HCT116 (cell line): ENCODE measurements around the gene COL9A3. TPM values are rescaled to one million over a fixed set of nuclear protein-coding genes. Genes with fewer than 3 reads are reported as not detected.

Experiments
- ATAC-seq: fragments of 200-7000 bp; cut with Tn5 transposase; 2 replicates; pipeline ENCODE4 v1.9.1; 2020; ENCODE audit warnings: mild to moderate bottlenecking, moderate library complexity
- BruUV-seq: library from RNA; stranded (reverse); fragments of 400-500 nt; replicated peaks from 2 replicates; lab custom pipeline; 2021; lab: Mats Ljungman, UMichigan
- CTCF ChIA-PET: fragments of 300-600 bp; sonication (Branson Sonifier 250); formaldehyde crosslinking; loops from one replicate; lab custom pipeline; 2021; ENCODE audit warnings: antibody characterized with exemption; lab: Charles Lee
- POLR2A ChIA-PET: fragments of 300-600, 350-600 bp; sonication (Branson Sonifier 250); formaldehyde crosslinking; loops from one replicate; lab custom pipeline; 2021; ENCODE audit warnings: antibody characterized with exemption; lab: Charles Lee
- RAD21 ChIA-PET, 2 experiments: fragments of 300-600 bp; sonication (Branson Sonifier 250); formaldehyde crosslinking; loops; one replicate each; lab custom pipeline; 2023; ENCODE audit warnings: low total read pairs in 2 of 2; ENCODE audit not compliant: uncharacterized antibody in 2 of 2, unreplicated experiment in 2 of 2, low non-redundant PET in 1 of 2; lab: Charles Lee
- DNase-seq: peaks from one replicate; pipeline ENCODE4 v3.0.0-alpha.2; 2010; ENCODE audit warnings: low read depth, low spot score
- H2AFZ ChIP-seq: fragments of 200-600 bp; shearing (Covaris generic), sonication (generic); 2 replicates; pipeline ENCODE4 v1.6.1; 2017; ENCODE audit warnings: low read depth, mixed run types, mixed read lengths, antibody characterized with exemption, low read length; ENCODE audit not compliant: poor library complexity, severe bottlenecking
- H3K27ac ChIP-seq: 2 replicates; pipeline ENCODE4 v1.5.1; 2012; ENCODE audit warnings: low read depth, low read length
- H3K27me3 ChIP-seq: fragments of 200-600 bp; sonication (generic); 2 replicates; pipeline ENCODE4 v1.6.1; 2016; ENCODE audit warnings: mixed run types, low read length, mixed read lengths; ENCODE audit not compliant: insufficient read depth
- H3K36me3 ChIP-seq, 2 experiments: fragments of 200-500 bp in 1 of 2; fragments of 200-600 bp in 1 of 2; sonication (Bioruptor generic) in 1 of 2; sonication (generic) in 1 of 2; 2 replicates each; pipeline versions ENCODE4 v1.5.1 to v1.6.1; 2014 to 2016; ENCODE audit warnings: low read length in 2 of 2, inconsistent platforms in 1 of 2, mixed read lengths in 1 of 2, mixed run types in 1 of 2; ENCODE audit not compliant: insufficient read depth in 2 of 2, control insufficient read depth in 1 of 2
- H3K4me1 ChIP-seq, 2 experiments: fragments of 200-600 bp in 1 of 2; sonication (generic) in 1 of 2; 2 replicates each; pipeline versions ENCODE4 v1.5.1 to v1.6.1; 2012 to 2017; ENCODE audit warnings: low read length in 2 of 2, inconsistent platforms in 1 of 2, mild to moderate bottlenecking in 1 of 2, mixed read lengths in 1 of 2, mixed run types in 1 of 2, moderate library complexity in 1 of 2; ENCODE audit not compliant: insufficient read depth in 2 of 2, control insufficient read depth in 1 of 2
- H3K4me2 ChIP-seq: fragments of 200-600 bp; sonication (generic); 2 replicates; pipeline ENCODE4 v1.6.1; 2017; ENCODE audit warnings: mixed run types, low read length, mixed read lengths
- H3K4me3 ChIP-seq, 2 experiments: fragments of 200-600 bp in 1 of 2; sonication (generic) in 1 of 2; replicated peaks in 1 of 2; 2 replicates each; pipeline ENCODE4 v1.5.1; 2011 to 2016; ENCODE audit warnings: low read length in 2 of 2, control low read depth in 1 of 2, low read depth in 1 of 2, mild to moderate bottlenecking in 1 of 2, mixed read lengths in 1 of 2, mixed run types in 1 of 2
- H3K79me2 ChIP-seq: fragments of 200-600 bp; sonication (generic); 2 replicates; pipeline ENCODE4 v1.6.1; 2017; ENCODE audit warnings: mild to moderate bottlenecking, mixed run types, low read length, moderate library complexity, mixed read lengths; ENCODE audit not compliant: insufficient read depth
- H3K9ac ChIP-seq: fragments of 200-600 bp; sonication (generic); 2 replicates; pipeline ENCODE4 v1.6.1; 2016; ENCODE audit warnings: low read length, mixed read lengths
- H3K9me2 ChIP-seq: fragments of 200-600 bp; sonication (generic), shearing (Covaris generic); 2 replicates; pipeline ENCODE4 v1.6.1; 2017; ENCODE audit warnings: mixed run types, mild to moderate bottlenecking, moderate library complexity; ENCODE audit not compliant: insufficient read depth
- H3K9me3 ChIP-seq, 2 experiments: fragments of 200-500 bp in 1 of 2; fragments of 200-600 bp in 1 of 2; sonication (Bioruptor generic) in 1 of 2; sonication (generic) in 1 of 2; 2 replicates each; pipeline ENCODE4 v1.6.1; 2014 to 2017; ENCODE audit warnings: low read length in 2 of 2, mixed read lengths in 2 of 2, inconsistent platforms in 1 of 2, low read depth in 1 of 2, mild to moderate bottlenecking in 1 of 2, mixed run types in 1 of 2, moderate library complexity in 1 of 2; ENCODE audit not compliant: control insufficient read depth in 1 of 2, insufficient read depth in 1 of 2
- H4K20me1 ChIP-seq: fragments of 200-600 bp; sonication (generic), shearing (Covaris generic); 2 replicates; pipeline ENCODE4 v1.6.1; 2017; ENCODE audit warnings: mixed run types, mild to moderate bottlenecking, moderate library complexity; ENCODE audit not compliant: insufficient read depth
- EGR1 ChIP-seq: IDR thresholded peaks from 2 replicates; pipeline ENCODE4 v1.6.1; 2012; ENCODE audit warnings: low read depth
- ELF1 ChIP-seq: IDR thresholded peaks from 2 replicates; pipeline ENCODE4 v1.6.1; 2012; ENCODE audit warnings: low read depth, borderline replicate concordance
- EZH2phosphoT487 ChIP-seq: fragments of 200-600 bp; IDR thresholded peaks from 2 replicates; pipeline ENCODE4 v1.6.1; 2018; ENCODE audit warnings: antibody characterized with exemption, borderline replicate concordance
- FOSL1 ChIP-seq: IDR thresholded peaks from 2 replicates; pipeline ENCODE4 v1.6.1; 2012; ENCODE audit warnings: low read depth
- JUND ChIP-seq: IDR thresholded peaks from 2 replicates; pipeline ENCODE4 v1.6.1; 2012
- REST ChIP-seq: IDR thresholded peaks from 2 replicates; pipeline ENCODE4 v1.6.1; 2012; ENCODE audit warnings: low read depth
- SRF ChIP-seq: IDR thresholded peaks from 2 replicates; pipeline ENCODE4 v1.6.1; 2012; ENCODE audit warnings: low read depth
- TCF7L2 ChIP-seq: IDR thresholded peaks from 2 replicates; pipeline ENCODE4 v1.7.0; 2011; ENCODE audit warnings: borderline replicate concordance, inconsistent platforms; ENCODE audit not compliant: insufficient read depth, insufficient read length; ENCODE audit errors: extremely low read depth
- YY1 ChIP-seq: IDR thresholded peaks from 2 replicates; pipeline ENCODE4 v1.6.1; 2011; ENCODE audit warnings: low read length, low read depth, moderate library complexity, mild to moderate bottlenecking; ENCODE audit not compliant: insufficient replicate concordance; ENCODE audit errors: extremely low read depth
- ZNF274 ChIP-seq: fragments of 200-500 bp; sonication (Bioruptor generic); IDR thresholded peaks from 2 replicates; pipeline ENCODE4 v1.6.1; 2014; ENCODE audit warnings: mild to moderate bottlenecking, low read depth, low read length, inconsistent platforms
- intact Hi-C: fragments of 100-400 bp; cut with micrococcal nuclease; formaldehyde crosslinking; loops from 2 replicates; pipeline ENCODE4 v1.10.0; 2022
- total RNA-seq: library from RNA; stranded (reverse); gene quantifications from one replicate; pipeline ENCODE4 v1.2.1, GENCODE V29; 2021; ENCODE audit not compliant: unreplicated experiment
- TF ChIP-seq, protein P1 (sequence below): IDR thresholded peaks from 2 replicates; pipeline ENCODE4 v1.6.1; 2012
- TF ChIP-seq, protein P2 (sequence below): IDR thresholded peaks from 2 replicates; pipeline ENCODE4 v1.6.1; 2012

Gene COL9A3
- total RNA-seq, 1 experiment from 2014 or later, result 29.7 TPM

DNA sequence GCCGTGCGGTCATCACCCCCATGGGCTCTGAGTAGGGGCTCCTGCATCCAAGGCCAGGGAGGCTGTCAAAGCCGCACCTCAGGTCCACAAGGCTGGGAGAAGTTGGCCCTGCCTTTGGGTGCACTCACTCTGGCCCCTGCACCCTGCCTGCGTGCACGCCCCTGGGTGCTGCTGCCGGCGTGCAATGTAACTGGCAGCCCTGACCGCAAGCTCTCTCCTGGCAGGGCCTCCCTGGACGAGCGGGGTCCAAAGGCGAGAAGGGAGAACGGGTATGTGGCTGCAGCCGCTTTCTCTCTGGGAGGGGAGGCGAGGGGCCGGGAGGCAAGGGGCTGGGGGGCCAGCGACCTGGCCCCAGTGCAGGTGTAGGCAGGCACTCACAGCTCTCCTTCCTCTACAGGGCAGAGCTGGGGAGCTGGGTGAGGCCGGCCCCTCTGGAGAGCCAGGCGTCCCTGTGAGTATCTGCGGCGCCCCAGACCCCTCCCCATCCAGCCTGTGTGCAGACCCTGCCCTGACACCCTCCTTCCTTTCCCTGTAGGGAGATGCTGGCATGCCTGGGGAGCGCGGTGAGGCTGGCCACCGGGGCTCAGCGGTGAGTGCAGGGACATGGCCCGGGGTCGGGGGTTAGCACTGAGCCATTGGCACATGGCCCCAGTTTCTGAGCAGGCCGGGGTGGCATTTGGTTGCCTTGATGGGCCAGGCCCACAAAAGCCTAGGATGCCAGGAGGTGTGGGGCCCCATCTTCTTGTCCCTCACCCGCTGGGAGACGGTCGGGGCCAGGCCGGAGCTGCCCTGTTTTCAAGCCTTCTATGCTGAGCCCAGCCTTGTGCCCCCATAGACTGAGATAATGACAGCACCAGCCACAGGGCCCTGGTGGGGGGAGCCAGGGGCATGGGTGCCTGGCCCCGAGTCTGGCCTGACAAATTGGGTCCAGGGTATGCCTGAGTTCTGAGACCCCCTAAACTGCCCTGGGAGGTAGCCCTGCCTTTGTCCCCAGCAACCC is 12.7 kb downstream of the COL9A3 start (continued):
- TF ChIP-seq TCF7L2 (no peak), SRF (no peak)

DNA sequence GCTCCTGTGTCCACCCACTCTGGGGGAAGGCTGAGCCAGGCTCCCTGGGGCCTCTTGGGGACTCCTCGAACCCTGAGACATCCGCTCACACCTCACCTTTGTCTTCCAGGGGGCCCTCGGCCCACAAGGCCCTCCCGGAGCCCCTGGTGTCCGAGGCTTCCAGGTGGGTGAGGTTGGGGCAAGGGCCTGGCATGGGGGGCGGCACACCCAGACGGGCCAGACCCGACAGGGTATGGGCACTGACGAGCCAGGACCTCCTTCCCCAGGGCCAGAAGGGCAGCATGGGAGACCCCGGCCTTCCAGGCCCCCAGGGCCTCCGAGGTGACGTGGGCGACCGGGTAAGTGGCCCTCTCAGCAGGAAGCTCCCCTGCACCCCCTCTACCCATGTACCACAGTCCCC is 13.4 kb downstream of the COL9A3 start:
- Histone ChIP-seq H4K20me1 (no peaks in the 10 kb centered on the region), H2AFZ (no peak overlapping the region), H3K36me3 (no peaks in the 10 kb centered on the region), H3K4me3 (no peak overlapping the region), H3K9me2 (no peaks in the 10 kb centered on the region), H3K79me2 (no peaks in the 10 kb centered on the region), H3K4me2 (no peak overlapping the region), H3K4me1 (peaks cover 17 to 21% of the 10 kb centered on the region in 2 experiments), H3K27me3 (no peaks in the 10 kb centered on the region), H3K9ac (no peak overlapping the region), H3K9me3 (no peaks in the 10 kb centered on the region), H3K27ac (no peak overlapping the region)
- ChIA-PET POLR2A (no interaction called here), RAD21 (no interaction called here), CTCF (no interaction called here)
- intact Hi-C loops, result no loop called here
- no TSS peak for BruUV-seq
- TF ChIP-seq ZNF274 (no peak), REST (no peak), FOSL1 (no peak), EGR1 (no peak), ELF1 (no peak), JUND (no peak), YY1 (no peak), EZH2phosphoT487 (no peak), TCF7L2 (no peak)
- TF ChIP-seq, protein P1, sequence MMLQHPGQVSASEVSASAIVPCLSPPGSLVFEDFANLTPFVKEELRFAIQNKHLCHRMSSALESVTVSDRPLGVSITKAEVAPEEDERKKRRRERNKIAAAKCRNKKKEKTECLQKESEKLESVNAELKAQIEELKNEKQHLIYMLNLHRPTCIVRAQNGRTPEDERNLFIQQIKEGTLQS, result no peak
- TF ChIP-seq, protein P2, sequence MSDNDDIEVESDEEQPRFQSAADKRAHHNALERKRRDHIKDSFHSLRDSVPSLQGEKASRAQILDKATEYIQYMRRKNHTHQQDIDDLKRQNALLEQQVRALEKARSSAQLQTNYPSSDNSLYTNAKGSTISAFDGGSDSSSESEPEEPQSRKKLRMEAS, result no peak
- ATAC-seq (no peak), DNase-seq (no peak)
